HepG2 (cell line): ENCODE data around the gene NR2F6. TPM values are rescaled to one million over a fixed set of nuclear protein-coding genes. Genes with fewer than 3 reads are reported as not detected.
A peak's percentile ranks its signal among the peaks of the same experiment; 100 is the strongest.

Experiments
- CBFB ChIP-seq: sonication (generic); formaldehyde crosslinking; IDR thresholded peaks from 2 replicates; pipeline ENCODE4 v1.4.0; 2020; ENCODE audit warnings: missing genetic modification reagents
- FOXJ3 ChIP-seq: sonication (generic); formaldehyde crosslinking; IDR thresholded peaks from 2 replicates; pipeline ENCODE4 v1.4.0; 2020; ENCODE audit warnings: missing genetic modification reagents, mild to moderate bottlenecking, borderline replicate concordance
- FOXK2 ChIP-seq: fragments of 450-650 bp; IDR thresholded peaks from 2 replicates; pipeline ENCODE4 v1.6.1; 2016
- KDM2A ChIP-seq: sonication (generic); formaldehyde crosslinking; IDR thresholded peaks from 2 replicates; pipeline ENCODE4 v1.4.0; 2020; ENCODE audit warnings: low read depth, missing genetic modification reagents, borderline replicate concordance
- KLF6 ChIP-seq: IDR thresholded peaks from 2 replicates; pipeline ENCODE4 v1.8.0; 2016; ENCODE audit warnings: missing biosample characterization, missing genetic modification reagents
- MED1 ChIP-seq: sonication (generic); formaldehyde crosslinking; IDR thresholded peaks from 2 replicates; pipeline ENCODE4 v1.4.0; 2020; ENCODE audit warnings: missing genetic modification reagents
- PCBP1 ChIP-seq: fragments of 200-400 bp; formaldehyde crosslinking; IDR thresholded peaks from 2 replicates; pipeline ENCODE4 v1.6.1; 2017; ENCODE audit warnings: mild to moderate bottlenecking, low read depth, low read length, borderline replicate concordance
- PHB2 ChIP-seq: fragments of 450-650 bp; IDR thresholded peaks from 2 replicates; pipeline ENCODE4 v1.6.1; 2018; ENCODE audit not compliant: partially characterized antibody
- PLRG1 ChIP-seq: fragments of 450-650 bp; conservative IDR thresholded peaks from 2 replicates; pipeline ENCODE4 v1.6.1; 2016
- PTBP1 ChIP-seq: fragments of 200-400 bp; formaldehyde crosslinking; IDR thresholded peaks from 2 replicates; pipeline ENCODE4 v1.6.1; 2018; ENCODE audit warnings: low read length, low read depth; ENCODE audit not compliant: poor library complexity, severe bottlenecking
- TCF7 ChIP-seq: sonication (generic); IDR thresholded peaks from 2 replicates; pipeline ENCODE4 v1.6.1; 2016; ENCODE audit warnings: antibody characterized with exemption, low read depth
- TGIF2 ChIP-seq: IDR thresholded peaks from 2 replicates; pipeline ENCODE4 v1.6.1; 2016; ENCODE audit warnings: control low read depth, missing compliant biosample characterization
- ZBTB49 ChIP-seq: sonication (generic); formaldehyde crosslinking; IDR thresholded peaks from 2 replicates; pipeline ENCODE4 v1.4.0; 2020; ENCODE audit warnings: missing genetic modification reagents, borderline replicate concordance
- ZNF318 ChIP-seq: sonication (generic); formaldehyde crosslinking; IDR thresholded peaks from 2 replicates; pipeline ENCODE4 v1.4.0; 2020; ENCODE audit warnings: mild to moderate bottlenecking, missing genetic modification reagents
- ZNF343 ChIP-seq: sonication (generic); formaldehyde crosslinking; IDR thresholded peaks from 2 replicates; pipeline ENCODE4 v1.4.0; 2020; ENCODE audit warnings: mild to moderate bottlenecking, missing genetic modification reagents
- ZNF558 ChIP-seq: sonication (generic); formaldehyde crosslinking; IDR thresholded peaks from 2 replicates; pipeline ENCODE4 v1.9.0; 2022; ENCODE audit warnings: mild to moderate bottlenecking, missing genetic modification reagents, borderline replicate concordance
- ZNF670 ChIP-seq: sonication (generic); formaldehyde crosslinking; IDR thresholded peaks from 2 replicates; pipeline ENCODE4 v1.8.0; 2022; ENCODE audit warnings: mild to moderate bottlenecking, missing genetic modification reagents, borderline replicate concordance
- ZNF776 ChIP-seq: sonication (generic); formaldehyde crosslinking; IDR thresholded peaks from 2 replicates; pipeline ENCODE4 v1.4.0; 2020; ENCODE audit warnings: mild to moderate bottlenecking, missing genetic modification reagents
- ZNF780A ChIP-seq: sonication (generic); formaldehyde crosslinking; IDR thresholded peaks from 2 replicates; pipeline ENCODE4 v1.8.0; 2022; ENCODE audit warnings: mild to moderate bottlenecking, missing genetic modification reagents, moderate library complexity
- polyA plus RNA-seq, 8 experiments: library from polyadenylated mRNA; depleted of rRNA in 3 of 8; stranded (reverse) in 7 of 8; unstranded in 1 of 8; fragments of >200 nt; fragmentation: Illumina TruSeq in 4 of 8; extraction: Trizol in 4 of 8; gene quantifications; 2 replicates each; pipeline versions ENCODE4 v1.2.1 to v1.2.3, GENCODE V29; 2011 to 2016; ENCODE audit warnings: low read depth in 4 of 8, missing spikeins in 1 of 8, mixed read lengths in 1 of 8; ENCODE audit not compliant: insufficient read depth in 1 of 8
- total RNA-seq, 5 experiments: library from RNA; depleted of rRNA; stranded (reverse); fragments of >200 nt; fragmentation: Illumina TruSeq; extraction: Trizol; gene quantifications; 2 replicates each; pipeline ENCODE4 v1.2.3, GENCODE V29; 2016; ENCODE audit warnings: low read depth in 1 of 5
- TF ChIP-seq, protein P1 (sequence below): sonication (generic); formaldehyde crosslinking; IDR thresholded peaks from 2 replicates; pipeline ENCODE4 v1.4.0; 2020; ENCODE audit warnings: mild to moderate bottlenecking, low read depth, missing genetic modification reagents

Gene NR2F6
- total and polyA plus RNA-seq, 2 of the 13 experiments (the other 11 are each of a cell fraction or from before 2014, with no cell fraction given), result 30.9 to 72.4 TPM

- TF ChIP-seq ZNF670 (CRISPR knock-in tag) (no peak), PLRG1 (no peak), CBFB (CRISPR knock-in tag) (no peak; the same call in 1 of the 2 replicates), PTBP1 (no peak), PHB2 (no peak), TCF7 (no peak), ZNF343 (CRISPR knock-in tag) (no peak), FOXK2 (no peak), MED1 (CRISPR knock-in tag) (no peak), ZNF558 (CRISPR knock-in tag) (no peak), PCBP1 (no peak), ZNF780A (CRISPR knock-in tag) (no peak), KLF6 (CRISPR knock-in tag) (no peak), ZNF318 (CRISPR knock-in tag) (no peak), FOXJ3 (CRISPR knock-in tag) (no peak), TGIF2 (no peak), ZNF776 (CRISPR knock-in tag) (no peak), KDM2A (CRISPR knock-in tag) (0 out of 2 replicates have a peak, but pooled peaks have one; percentile 40), ZBTB49 (CRISPR knock-in tag) (no peak)
- TF ChIP-seq, protein P1, sequence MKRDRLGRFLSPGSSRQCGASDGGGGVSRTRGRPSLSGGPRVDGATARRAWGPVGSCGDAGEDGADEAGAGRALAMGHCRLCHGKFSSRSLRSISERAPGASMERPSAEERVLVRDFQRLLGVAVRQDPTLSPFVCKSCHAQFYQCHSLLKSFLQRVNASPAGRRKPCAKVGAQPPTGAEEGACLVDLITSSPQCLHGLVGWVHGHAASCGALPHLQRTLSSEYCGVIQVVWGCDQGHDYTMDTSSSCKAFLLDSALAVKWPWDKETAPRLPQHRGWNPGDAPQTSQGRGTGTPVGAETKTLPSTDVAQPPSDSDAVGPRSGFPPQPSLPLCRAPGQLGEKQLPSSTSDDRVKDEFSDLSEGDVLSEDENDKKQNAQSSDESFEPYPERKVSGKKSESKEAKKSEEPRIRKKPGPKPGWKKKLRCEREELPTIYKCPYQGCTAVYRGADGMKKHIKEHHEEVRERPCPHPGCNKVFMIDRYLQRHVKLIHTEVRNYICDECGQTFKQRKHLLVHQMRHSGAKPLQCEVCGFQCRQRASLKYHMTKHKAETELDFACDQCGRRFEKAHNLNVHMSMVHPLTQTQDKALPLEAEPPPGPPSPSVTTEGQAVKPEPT, result no peak
These were observed 9.5 kb upstream of the NR2F6 start (continued) for GRCh38 chr19:17255150-17255621.
